GM12873 (cell line): ENCODE data around the gene UNG.

Source experiments
- TF ChIP-seq, protein P1 (sequence below): IDR thresholded peaks from 2 replicates; pipeline ENCODE4 v1.5.1; 2012; ENCODE audit warnings: low read depth, mild to moderate bottlenecking, moderate library complexity, low read length, control low read depth; ENCODE audit not compliant: insufficient read depth; ENCODE audit errors: missing control alignments

UNG gene

DNA sequence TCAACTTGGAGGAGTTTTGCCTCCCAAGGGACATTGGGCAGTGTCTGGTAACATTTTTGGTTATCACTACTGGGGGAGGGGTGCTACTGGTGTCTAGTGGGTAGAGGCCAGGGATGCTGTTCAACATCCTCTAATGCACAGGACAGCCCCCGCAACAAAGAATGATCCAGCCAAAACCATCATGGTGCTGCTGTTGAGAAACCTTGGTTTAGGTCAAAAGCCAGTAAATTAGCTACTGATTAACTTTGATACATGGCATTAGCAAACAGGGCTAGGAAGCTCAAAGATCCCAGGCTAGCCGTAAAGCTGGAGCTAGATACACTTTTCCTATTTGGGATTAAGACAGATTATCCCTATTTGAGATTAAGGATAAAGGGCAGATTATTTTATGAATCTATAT lies 13.0 kb upstream of the UNG start:
- TF ChIP-seq, protein P1, sequence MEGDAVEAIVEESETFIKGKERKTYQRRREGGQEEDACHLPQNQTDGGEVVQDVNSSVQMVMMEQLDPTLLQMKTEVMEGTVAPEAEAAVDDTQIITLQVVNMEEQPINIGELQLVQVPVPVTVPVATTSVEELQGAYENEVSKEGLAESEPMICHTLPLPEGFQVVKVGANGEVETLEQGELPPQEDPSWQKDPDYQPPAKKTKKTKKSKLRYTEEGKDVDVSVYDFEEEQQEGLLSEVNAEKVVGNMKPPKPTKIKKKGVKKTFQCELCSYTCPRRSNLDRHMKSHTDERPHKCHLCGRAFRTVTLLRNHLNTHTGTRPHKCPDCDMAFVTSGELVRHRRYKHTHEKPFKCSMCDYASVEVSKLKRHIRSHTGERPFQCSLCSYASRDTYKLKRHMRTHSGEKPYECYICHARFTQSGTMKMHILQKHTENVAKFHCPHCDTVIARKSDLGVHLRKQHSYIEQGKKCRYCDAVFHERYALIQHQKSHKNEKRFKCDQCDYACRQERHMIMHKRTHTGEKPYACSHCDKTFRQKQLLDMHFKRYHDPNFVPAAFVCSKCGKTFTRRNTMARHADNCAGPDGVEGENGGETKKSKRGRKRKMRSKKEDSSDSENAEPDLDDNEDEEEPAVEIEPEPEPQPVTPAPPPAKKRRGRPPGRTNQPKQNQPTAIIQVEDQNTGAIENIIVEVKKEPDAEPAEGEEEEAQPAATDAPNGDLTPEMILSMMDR = no peak

DNA sequence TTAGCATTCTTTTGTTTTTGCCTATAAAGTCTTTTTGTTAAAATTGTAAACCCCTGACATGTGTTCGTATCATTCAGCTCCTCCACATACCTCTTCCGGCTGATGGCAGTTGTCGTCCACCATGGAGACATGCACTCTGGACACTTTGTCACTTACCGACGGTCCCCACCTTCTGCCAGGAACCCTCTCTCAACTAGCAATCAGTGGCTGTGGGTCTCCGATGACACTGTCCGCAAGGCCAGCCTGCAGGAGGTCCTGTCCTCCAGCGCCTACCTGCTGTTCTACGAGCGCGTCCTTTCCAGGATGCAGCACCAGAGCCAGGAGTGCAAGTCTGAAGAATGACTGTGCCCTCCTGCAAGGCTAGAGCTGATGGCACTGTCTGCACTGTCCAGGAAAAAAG lies 11.8 kb upstream of the UNG start:
- TF ChIP-seq, protein P1 = no peak

DNA sequence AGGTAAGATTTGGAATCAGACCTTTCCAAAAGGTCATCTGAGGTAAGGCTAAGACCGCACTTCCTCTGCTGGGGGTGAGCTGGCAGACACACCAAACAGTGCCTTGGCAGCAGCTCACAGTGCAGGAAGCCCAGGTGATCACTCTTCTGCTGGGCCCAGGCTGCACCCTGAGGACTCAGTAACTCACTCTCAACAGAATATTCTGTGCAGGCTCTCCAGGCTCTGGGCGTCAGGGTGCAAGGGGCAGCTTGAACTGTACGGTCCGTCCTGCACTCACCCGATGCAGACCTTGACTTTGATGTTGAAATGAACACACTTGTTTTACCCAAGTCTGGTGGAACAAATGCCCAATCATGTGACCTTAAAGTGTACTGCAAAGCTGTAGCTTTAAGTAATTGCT lies 10.1 kb upstream of the UNG start:
- TF ChIP-seq, protein P1 = no peak

DNA sequence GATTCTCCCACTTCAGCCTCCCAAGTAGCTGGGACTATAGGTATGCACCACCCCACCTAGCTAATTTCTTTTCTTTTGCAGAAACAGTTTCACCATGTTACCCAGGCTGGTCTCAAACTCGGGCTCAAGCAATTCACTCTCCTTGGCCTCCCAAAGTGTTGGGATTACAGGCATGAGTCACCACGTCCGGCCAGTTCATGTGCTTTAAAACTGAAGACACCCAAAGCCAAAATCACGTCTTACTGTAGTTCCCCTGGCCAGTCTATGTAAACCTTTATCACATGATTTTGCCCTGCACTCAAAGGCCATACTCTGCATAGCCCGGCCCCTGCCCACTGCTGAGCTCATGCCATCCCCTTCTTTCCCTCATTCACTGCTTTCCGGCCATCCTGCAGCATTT lies 8.6 kb upstream of the UNG start:
- TF ChIP-seq, protein P1 = no peak

DNA sequence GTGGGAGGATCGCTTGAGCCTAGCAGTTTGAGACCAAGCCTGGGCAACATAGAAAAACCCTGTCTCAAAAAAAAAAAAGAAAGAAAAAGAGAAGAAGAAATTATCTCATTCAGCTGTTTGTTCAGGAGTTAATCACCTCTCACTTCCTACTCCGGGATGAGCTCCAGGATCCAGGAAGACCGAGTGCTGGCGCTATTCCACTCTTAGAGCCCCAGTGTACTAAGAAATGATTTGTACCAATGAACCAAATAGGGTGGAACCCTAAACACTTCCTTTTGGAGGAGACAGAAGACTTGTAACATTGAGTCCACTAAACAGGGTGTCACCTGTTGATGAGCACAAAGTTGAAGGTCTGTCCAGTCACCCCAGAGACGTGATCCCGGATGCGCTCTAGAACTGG lies 7.7 kb upstream of the UNG start:
- TF ChIP-seq, protein P1 = no peak

DNA sequence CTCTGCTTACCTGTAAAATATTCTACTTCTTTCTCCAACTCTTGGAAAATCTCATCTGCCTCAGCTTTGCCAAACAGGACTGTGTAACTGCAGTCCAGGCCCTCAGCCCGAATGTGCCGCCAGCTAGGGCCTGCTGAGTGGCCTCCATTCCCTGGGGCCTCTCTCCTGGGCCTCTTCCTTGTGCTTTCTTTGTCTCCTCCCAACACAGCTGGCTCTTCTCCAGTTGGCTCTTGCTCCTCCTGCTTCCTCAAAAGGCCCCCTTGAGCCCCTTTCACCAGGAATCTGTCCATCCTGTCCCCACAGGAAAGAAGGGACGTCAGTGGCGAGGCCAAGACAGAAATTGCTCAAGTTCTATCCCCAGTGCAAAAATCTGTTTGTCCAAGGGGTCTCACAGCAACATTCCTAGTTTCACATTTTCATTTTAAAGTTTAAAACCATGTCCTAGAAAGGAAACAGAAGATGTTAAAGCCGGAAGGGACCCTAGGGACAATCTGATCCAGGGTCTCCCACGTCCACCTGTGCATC lies 4.8 kb upstream of the UNG start:
- TF ChIP-seq, protein P1 = no peak

DNA sequence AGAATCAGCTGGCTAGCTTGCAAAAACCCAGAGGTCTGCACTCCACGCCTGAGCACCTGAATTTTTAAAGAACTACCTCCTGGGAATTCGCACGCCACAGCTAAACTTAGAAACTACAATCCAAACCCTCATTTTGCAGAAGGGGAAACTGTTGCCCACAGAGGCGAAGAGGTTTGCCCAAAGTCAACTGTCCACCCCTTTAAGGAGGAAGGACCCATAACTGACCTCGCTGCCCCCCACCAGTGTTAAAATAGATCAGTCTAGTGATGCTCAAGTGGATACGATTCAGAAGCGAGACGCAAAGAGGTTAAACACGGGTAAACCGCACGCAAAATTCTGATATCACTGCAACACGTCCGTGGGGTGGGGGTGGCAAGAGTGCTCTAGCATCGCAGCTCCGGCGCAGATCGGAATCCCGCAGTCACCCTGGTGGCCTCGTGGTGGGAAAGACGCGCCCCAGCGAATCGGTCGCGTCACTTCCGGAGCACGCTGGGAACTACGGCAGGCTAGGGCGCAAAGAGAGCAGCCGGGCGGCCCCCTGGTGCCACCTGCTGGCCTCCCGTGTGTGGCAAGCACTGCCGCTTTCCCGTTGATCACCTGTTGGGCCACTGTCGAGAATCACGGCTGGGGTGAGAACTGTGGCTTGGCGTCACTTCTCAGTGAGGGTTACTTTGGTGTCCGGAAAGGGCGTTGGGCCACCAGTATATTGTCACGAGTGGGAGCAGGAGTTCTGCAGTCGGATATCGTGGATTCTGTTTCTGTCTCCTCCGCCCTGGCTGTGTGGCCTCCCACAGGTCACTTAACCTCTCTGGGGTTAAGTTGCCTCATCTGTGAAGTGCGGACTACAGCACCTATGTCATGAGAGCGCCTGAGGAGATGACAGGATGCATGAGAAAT lies 4.1 kb upstream of the UNG start, which contains the start of gene ALKBH2:
TSS of gene ALKBH2 (minus strand) at position 451 of the 897 bp plus-strand sequence. CDS start 686 bp downstream, outside the sequence.
- TF ChIP-seq, protein P1 = peak; percentile 99
